HG03575 (cell line): ENCODE results near the gene METTL13.
"Not testable (repeated sequence)": the region's sequence is repeated elsewhere in the genome, so short reads cannot be mapped to it uniquely, and the experiment has no call there.

Experiments
- ATAC-seq: cut with Tn5 transposase; IDR thresholded peaks from one replicate; pipeline ENCODE4 v1.9.1; 2021; ENCODE audit not compliant: unreplicated experiment, insufficient number of reproducible peaks, low FRiP score; ENCODE audit errors: extremely low read depth

The METTL13 gene

GRCh38 chr1:171799698-171800097 lies 18.2 kb downstream of the METTL13 start:
- not testable (repeated sequence) for ATAC-seq

DNA sequence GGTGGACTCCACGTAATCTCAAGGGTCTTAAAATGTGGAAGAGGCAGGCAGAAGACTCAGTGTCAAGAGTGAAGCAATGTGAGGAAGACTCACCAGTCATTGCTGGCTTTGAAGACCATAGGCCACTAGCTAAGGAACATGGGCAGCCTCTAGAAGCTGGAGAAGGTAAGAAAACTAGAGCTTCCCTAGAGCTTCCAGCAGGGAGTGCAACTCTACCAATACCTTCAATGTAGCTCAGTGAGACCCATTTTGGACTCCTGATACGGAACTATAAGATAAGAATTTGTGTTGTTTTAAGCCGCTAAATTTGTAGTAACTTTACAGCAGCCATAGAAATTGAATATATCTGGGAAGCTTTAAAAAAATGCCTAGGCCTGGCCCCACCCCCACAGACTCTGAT lies 18.9 kb downstream of the METTL13 start:
- ATAC-seq: no peak

DNA sequence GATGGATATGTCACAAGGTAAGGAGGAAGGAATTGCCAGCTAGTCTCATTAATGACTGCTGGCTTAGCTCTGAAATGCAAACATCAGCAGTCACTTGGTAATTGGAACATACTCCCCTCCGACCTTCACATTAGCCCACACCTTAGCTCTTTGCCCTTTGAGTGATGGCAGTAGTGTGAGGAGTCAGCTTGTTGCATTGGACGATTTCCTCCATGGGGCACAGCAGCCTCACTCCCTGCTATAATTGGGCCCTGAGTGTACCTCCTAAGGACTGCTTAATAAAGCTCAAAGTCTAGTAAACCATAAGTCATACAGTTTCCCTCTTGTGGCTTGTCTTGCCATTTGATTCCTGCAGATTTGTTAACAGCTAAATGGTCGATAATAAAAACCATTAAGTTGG lies 19.4 kb downstream of the METTL13 start:
- ATAC-seq: no peak

- ATAC-seq: no peak
Observed at GRCh38 chr1:171801487-171801891, 20.0 kb downstream of the METTL13 start.

DNA sequence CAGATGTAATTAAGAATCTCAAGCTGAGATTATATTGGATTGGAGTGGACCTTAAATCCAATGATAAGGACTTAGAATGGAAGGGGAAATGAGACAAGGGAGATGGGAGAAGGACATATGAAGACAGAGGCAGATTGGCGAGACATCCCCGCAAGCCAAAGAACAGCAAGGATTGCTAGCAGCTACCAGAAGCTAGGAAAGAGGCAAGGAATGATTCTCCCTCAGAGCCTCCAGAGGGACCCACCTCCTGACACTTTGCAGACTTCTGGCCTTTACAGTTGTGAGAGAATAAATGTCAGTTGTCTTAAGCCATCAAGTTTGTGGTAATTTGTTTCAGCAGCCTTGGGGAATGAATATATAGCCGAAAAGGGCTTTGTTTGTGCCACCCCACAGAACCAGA lies 20.7 kb downstream of the METTL13 start:
- no peak for ATAC-seq

- no peak for ATAC-seq
Observed at GRCh38 chr1:171803045-171803444, 21.6 kb downstream of the METTL13 start.

- ATAC-seq: no peak
Observed at GRCh38 chr1:171803461-171804022, 22.1 kb downstream of the METTL13 start.

DNA sequence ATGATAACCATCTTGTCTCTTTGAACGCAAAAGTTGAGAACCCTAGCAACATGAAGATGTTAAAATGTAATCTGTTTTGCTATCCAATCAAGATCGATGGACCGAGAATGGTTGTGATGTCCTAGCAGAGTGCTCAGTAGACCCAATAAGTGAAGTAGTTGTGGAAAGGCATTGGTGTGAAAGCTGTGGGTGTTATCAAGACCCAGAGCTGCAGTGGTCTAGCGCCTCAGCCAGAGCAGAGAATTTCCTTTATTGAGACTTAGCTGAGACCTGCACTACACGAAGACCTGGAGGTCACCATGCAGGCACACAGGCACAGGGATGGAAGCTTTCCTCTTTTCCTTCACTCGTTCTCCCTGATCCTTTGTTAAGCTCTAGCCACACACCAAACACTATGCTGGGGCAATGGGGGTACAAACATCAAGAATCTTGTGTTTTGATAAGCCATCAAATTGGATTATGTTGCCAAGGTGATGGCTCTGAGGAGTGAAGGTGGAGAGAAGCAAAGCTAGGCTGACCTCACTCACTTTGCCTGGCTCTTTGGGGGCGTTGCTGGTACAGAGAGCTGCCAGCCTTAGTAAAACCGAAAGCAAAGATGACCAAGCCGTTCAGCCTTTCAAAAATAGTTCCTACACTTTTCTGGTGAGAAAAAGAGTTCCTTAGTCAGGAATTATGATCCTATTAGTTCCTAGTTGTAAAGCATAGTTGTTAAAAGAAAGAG lies 24.1 kb downstream of the METTL13 start:
- no peak for ATAC-seq

GRCh38 chr1:171807556-171807955 lies 26.1 kb downstream of the METTL13 start:
- no peak for ATAC-seq

- no peak for ATAC-seq
Observed at GRCh38 chr1:171809834-171810233, 28.4 kb downstream of the METTL13 start.

GRCh38 chr1:171811672-171812071 lies 30.2 kb downstream of the METTL13 start:
- no peak for ATAC-seq

DNA sequence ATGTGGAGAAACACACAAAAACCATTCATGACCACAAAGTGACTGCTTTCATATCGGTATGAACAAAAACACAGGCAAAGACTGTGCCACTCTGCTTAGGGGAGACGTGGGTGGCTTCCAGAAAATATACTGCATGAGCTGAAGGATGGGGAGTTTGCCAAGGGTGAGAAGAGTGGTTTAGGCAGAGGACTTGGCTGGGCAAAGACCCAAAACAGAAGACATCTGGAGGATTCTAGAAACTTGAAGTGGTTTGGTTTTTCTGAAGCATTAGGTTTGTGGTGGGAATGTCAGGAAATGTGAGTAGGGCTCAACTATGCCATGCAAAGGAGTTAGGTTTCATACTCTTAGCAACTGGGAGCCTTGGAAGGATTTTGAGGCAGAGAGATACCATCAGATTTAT lies 33.2 kb downstream of the METTL13 start:
- no peak for ATAC-seq

DNA sequence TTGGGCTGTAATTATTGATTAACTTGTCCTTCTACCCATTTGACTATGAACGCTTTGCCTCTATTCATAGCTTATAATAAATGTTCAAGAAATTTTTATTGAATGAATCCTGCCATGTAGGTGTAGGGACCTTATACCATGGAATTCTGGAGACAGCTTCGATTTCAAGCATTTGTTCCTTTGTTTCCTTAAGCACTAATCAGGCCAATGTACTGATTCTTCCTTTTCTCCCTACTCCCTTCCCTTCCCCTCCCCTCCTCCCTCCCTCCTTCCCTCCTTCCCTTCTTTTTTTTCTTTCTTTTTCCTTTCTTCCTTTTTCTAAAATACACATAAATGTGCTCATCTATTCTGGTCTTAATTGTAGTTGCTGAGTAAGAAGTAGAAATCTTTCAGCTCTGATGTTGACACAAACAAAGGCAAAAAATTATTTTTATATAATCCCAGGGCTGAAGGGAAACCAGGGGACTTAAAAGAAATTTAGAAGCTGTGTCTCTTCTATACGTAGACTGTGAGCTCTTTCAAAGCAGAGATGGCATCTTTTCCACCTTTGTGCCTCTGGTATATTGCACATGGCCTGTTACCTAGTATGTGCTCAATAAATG lies 34.9 kb downstream of the METTL13 start:
- no peak for ATAC-seq

DNA sequence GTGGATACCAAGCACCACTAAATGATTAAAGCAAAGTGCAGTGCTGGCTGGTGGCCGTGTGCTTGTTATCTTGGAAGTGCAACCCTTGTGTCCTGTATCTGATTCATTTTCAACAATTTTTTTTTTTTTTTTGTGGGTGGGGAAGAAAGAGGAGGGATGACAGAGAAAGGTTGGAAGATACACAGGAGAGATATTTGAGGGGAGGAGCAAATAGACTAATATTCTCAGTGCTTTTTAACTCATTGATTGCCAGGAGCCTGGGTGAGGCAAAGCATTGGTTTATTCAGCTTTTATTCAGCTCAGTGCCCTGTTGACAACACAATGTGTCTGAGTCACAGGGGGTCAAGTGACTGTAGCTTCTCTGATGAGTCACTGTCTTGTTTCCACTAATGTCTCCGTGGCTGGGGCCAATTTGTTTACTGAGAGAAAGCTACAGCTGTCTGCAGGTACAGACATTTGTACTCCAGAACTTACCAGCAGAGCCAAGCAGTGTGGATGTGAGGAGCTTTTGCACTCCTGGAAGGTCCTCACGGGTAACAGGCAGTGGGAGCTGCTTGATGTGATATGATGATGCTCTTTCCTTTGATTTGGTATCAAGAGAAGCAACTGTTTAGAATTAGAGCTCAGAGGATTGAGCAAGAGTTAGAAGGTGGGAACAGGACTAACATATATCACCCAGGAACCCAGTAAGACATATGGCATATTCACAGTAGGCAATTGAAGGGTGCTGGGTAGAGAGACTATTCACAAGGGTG lies 36.2 kb downstream of the METTL13 start:
- ATAC-seq: peak; percentile 64

DNA sequence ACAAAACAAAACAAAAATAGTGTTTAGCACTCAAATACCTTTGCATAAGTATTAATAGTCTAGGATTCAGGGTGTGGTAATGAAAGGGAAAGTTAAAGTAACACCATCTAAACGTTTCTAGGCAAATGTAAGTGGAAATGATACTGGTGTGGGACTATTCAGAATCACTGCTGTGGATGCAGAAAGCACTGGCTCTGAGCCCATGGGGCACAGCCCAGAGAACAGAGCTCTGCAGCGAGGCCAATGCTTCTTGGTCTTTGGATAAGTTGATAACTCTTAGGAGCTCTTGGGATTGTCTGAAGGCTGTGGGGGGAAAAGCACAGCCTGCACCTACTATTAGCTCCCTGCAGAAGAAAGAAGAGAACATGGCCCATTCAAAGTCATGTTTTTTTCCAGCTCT lies 38.5 kb downstream of the METTL13 start:
- no peak for ATAC-seq

DNA sequence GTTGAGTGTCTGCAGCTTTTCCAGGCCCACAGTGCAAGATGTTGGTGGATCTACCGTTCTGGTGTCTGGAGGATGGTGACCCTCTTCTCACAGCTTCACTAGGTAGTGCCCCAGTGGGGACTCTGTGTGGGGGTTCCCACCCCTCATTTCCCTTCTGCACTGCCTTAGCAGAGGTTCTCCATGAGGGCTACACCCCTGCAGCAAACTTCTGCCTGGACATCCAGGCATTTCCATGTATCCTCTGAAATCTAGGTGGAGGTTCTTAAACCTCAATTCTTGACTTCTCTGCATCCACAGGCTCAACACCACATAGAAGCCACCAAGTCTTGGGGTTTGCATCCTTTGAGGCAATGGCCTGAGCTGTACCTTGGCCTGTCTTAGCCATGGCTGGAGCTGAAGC lies 45.5 kb downstream of the METTL13 start:
- no peak for ATAC-seq

DNA sequence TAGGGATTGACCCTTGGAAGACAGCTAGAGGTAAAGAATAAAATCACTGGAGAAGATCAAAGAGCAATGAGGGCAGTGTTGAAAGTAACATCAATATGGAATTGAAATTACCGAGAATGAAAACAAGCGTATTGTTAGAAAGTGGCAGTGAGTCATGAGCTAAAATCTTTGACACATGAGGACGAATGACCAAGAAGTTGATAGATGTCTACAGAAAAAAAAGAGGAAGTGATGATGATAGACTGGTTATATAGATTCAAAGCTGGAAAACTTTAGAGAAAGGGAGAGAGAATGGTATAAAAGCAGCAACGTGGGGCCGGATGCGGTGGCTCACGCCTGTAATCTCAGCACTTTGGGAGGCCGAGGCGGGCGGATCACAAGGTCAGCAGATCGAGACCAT lies 47.3 kb downstream of the METTL13 start:
- no peak for ATAC-seq

- ATAC-seq: no peak
Observed at GRCh38 chr1:171833091-171833825, 51.8 kb downstream of the METTL13 start.

DNA sequence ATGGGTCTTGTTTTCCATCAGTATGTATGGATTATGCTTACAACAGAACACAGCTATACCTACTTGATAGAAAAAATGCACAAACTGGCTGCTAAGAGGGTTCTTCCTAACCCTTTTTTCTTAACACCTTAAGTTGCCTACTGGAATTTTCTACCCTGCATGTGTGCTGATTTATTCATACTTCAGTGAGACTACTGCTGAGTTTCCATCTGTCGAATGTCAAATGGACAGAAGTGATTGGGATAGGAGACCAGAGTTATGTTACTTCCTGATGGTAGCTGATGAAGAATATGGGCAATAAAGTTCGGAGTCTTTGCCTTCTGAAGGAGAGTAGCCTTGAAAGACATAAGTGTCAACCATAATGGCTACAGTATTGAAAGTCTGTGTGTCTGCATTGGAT lies 53.4 kb downstream of the METTL13 start:
- no peak for ATAC-seq
